Stimulated activated CD8-positive, alpha-beta memory T cell treated with anti-CD3 and anti-CD28 coated beads, Interleukin-12 subunit alpha, Interleukin-12 subunit beta, amount 100 ng/mL, for 4 hours (primary cell): ENCODE measurements around the gene ATP5PF.
"Not testable (repeated sequence)": the region's sequence is repeated elsewhere in the genome, so short reads cannot be mapped to it uniquely, and the experiment has no call there.

ENCODE experiments used
- DNase-seq: peaks from one replicate; pipeline ENCODE4 v3.0.0-alpha.2; 2020; ENCODE audit warnings: low read depth

Gene ATP5PF

GRCh38 chr21:25734904-25735645, at the start of gene ATP5PF, which contains the start of gene GABPA:
Gene ATP5PF (minus strand): TSS chr21:25734904. CDS start chr21:25729794, 5,110 bp downstream.
Gene GABPA (plus strand): TSS chr21:25734972. CDS start chr21:25741599, 6,627 bp downstream.
- DNase-seq, result peak; percentile 97

- not testable (repeated sequence) for DNase-seq
Measured at GRCh38 chr21:25778126-25778875, 43.6 kb upstream of the ATP5PF start.

GRCh38 chr21:25776440-25776839, 41.7 kb upstream of the ATP5PF start:
- no peak for DNase-seq

- DNase-seq, result no peak
Measured at GRCh38 chr21:25772686-25773085, 38.0 kb upstream of the ATP5PF start.

GRCh38 chr21:25767921-25768320, 33.2 kb upstream of the ATP5PF start:
- DNase-seq, result no peak

GRCh38 chr21:25764065-25764464, 29.4 kb upstream of the ATP5PF start:
- DNase-seq, result no peak

- DNase-seq, result no peak
Measured at GRCh38 chr21:25760677-25761076, 26.0 kb upstream of the ATP5PF start.

GRCh38 chr21:25760061-25760460, 25.4 kb upstream of the ATP5PF start:
- DNase-seq, result no peak

- no peak for DNase-seq
Measured at GRCh38 chr21:25759573-25759972, 24.9 kb upstream of the ATP5PF start.

GRCh38 chr21:25757531-25757930, 22.8 kb upstream of the ATP5PF start:
- no peak for DNase-seq

- no peak for DNase-seq
Measured at GRCh38 chr21:25756190-25756932, 21.7 kb upstream of the ATP5PF start.

GRCh38 chr21:25752416-25752815, 17.7 kb upstream of the ATP5PF start:
- DNase-seq, result no peak

GRCh38 chr21:25750085-25750484, 15.4 kb upstream of the ATP5PF start:
- DNase-seq, result no peak

- DNase-seq, result no peak
Measured at GRCh38 chr21:25744854-25745253, 10.2 kb upstream of the ATP5PF start.

- DNase-seq, result no peak
Measured at GRCh38 chr21:25742900-25743299, 8.2 kb upstream of the ATP5PF start.

GRCh38 chr21:25737421-25737820, 2.7 kb upstream of the ATP5PF start:
- DNase-seq, result no peak

GRCh38 chr21:25735646-25736597, 1.2 kb upstream of the ATP5PF start:
- no peak for DNase-seq

GRCh38 chr21:25734654-25734903, 125 bp downstream of the ATP5PF start:
- no peak for DNase-seq

- DNase-seq, result no peak
Measured at GRCh38 chr21:25733859-25734653, 648 bp downstream of the ATP5PF start.

GRCh38 chr21:25732091-25732760, 2.5 kb downstream of the ATP5PF start:
- DNase-seq, result no peak
